Hepatic stellate cell (primary cell): ENCODE data around the gene TIMM29.
"Not testable (repeated sequence)": the region's sequence is repeated elsewhere in the genome, so short reads cannot be mapped to it uniquely, and the experiment has no call there.

Experiments used
- DNase-seq: peaks from one replicate; pipeline ENCODE4 v3.0.0; 2011; ENCODE audit warnings: low spot score

The TIMM29 gene

DNA sequence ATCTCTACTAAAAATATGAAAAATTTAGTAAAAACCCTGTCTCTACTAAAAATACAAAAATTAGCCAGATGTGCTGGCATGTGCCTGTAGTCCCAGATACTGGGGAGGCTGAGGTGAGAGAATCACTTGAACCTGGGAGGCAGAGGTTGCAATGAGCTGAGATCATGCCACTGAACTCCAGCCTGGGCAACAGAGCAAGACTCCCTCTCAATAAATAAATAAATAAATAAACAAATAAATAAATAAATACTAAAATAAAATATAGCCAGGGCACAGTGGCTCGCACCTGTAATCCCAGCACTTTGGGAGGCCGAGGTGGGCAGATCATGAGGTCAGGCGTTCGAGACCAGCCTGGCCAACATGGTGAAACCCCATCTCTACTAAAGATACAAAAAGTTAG is 14.8 kb downstream of the TIMM29 start:
- not testable (repeated sequence) for DNase-seq

DNA sequence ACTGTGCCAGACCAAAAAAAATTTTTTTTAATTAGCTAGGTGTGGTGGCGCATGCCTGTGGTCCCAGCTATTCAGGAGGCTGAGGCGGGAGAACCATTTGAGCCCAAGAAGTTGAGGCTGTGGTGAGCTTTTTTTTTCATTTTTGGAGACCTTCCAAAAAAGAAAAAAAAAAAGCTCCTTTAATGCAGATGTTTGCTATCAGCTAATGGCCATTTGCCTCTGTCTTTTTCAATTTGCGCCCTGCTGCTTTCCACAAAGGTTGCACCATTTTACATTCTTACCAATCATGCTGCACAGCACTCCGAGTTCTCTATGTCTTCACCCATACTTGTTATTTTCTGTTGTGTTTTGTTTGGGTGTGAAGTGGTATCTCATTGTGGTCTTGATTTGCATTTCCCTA is 16.7 kb downstream of the TIMM29 start:
- DNase-seq, result no peak

GRCh38 chr19:10946958-10947657 is 18.5 kb downstream of the TIMM29 start:
- DNase-seq, result no peak

DNA sequence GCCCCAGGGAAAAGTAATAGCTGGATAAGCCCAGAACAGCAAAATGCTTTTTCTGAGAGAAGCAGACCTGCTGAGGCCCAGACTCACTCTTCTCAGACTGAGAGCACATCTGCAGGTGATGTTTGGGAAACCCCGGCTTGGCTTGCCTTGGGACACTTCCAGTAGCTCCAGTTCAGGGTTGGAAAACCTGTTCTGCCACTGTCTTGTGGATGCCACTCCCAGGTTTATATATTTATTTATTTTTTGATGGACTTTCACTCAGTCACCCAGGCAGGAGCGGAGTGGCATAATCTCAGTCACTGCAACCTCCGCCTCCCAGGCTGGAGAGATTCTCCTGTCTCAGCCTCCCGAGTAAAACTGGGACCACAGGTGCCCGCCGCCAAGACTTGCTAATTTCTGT is 24.2 kb downstream of the TIMM29 start:
- no peak for DNase-seq

GRCh38 chr19:10959277-10959968 is 30.8 kb downstream of the TIMM29 start:
- DNase-seq, result not testable (repeated sequence)

DNA sequence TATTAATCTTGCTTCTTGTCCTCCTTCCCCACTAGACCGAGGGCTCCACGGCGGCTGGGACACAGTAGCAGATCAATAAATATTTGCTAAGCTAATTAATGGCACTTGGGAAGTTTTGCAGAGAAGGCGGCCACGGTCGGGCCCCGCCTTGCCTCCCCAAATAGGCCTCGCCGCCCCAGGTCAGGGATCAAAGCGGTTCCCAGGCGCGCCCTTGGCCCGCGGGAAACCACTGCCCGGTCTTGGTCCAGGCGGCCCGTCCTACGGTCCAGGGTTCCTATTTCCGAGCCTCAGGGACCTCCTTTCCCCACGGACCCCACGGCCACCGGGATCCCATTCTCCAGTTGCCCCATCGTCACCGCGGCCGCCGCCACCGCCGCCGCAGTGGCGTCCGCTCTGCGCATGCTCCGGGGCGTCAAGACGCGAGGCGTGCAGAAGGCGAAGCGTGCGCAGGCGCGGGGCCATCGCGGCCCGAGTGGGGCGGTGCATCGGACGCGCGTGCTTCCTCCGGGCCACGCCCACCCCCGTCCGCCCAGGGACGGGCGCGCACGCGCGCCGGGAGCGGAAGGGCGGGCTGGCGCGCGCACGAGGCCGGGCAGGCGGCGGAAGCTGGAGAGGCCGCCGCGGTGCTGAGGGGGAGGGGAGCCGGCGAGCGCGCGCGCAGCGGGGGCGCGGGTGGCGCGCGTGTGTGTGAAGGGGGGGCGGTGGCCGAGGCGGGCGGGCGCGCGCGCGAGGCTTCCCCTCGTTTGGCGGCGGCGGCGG is 31.9 kb downstream of the TIMM29 start, which contains the start of gene SMARCA4:
SMARCA4 (plus strand) TSS at position 717 of the 759 bp plus-strand sequence. CDS start 23,122 bp downstream, outside the sequence.
- DNase-seq, result peak; percentile 100

DNA sequence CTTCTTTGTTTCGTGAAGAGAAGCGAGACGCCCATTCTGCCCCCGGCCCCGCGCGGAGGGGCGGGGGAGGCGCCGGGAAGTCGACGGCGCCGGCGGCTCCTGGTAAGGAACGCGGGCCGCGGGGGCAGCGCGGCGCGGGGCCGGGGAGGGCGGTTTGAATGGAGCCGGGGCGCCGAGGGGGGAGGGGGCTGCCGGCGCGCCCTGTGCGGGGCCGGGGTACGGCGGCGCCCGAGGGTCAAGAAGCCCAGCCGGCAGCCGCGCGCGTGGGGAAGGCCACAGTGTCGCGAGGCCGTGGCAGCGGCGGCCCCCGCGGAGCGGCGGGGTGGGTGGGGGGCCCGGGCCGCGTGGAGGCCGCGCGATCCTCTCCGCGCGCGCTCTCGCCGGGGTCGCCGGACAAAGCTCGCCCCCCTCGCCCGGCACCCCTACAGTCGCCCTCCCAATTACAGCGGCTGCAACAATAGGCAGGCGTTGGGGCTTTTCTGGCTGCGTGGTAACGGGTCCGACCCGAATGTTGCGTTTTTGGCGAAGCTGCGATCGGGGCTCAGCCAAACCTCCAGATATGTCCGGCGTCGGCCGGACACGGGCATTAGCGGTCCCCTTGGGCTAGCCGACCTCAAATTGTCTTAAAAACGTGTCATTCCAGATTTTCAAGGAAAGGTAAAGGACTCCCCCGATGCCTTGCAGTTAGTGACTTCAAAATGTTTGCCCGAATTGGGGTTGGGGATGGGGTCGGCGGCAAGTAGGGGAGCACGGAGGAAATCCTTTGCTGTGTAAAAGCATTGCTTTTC is 32.7 kb downstream of the TIMM29 start:
- peak; percentile 45 for DNase-seq

GRCh38 chr19:10962863-10963262 is 34.3 kb downstream of the TIMM29 start:
- DNase-seq, result no peak

- DNase-seq, result no peak
Measured at GRCh38 chr19:10963865-10964264, 35.3 kb downstream of the TIMM29 start.

GRCh38 chr19:10964903-10965302 is 36.3 kb downstream of the TIMM29 start:
- DNase-seq, result no peak

- no peak for DNase-seq
Measured at GRCh38 chr19:10965398-10965797, 36.8 kb downstream of the TIMM29 start.

DNA sequence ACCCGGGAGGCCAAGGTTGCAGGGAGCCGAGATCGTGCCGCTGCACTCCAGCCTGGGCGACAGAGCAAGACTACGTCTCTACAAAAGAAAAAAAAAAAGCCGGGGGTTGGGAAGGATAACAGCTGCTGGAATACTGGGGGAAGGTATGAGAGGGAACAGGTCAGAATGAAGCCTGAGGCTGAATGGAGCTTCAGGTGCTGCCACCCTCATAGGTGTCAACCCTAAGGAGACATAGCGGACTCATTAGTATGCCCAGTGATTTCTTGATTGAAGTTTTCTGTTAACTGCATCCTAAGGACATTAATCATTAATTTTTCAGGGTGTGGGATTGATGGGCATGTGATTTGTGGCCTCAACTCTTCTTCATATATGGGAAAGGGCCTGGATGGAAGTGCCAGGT is 38.2 kb downstream of the TIMM29 start:
- DNase-seq, result no peak

GRCh38 chr19:10968527-10969135 is 40.0 kb downstream of the TIMM29 start:
- DNase-seq, result no peak

GRCh38 chr19:10971107-10971726 is 42.6 kb downstream of the TIMM29 start:
- DNase-seq, result no peak

DNA sequence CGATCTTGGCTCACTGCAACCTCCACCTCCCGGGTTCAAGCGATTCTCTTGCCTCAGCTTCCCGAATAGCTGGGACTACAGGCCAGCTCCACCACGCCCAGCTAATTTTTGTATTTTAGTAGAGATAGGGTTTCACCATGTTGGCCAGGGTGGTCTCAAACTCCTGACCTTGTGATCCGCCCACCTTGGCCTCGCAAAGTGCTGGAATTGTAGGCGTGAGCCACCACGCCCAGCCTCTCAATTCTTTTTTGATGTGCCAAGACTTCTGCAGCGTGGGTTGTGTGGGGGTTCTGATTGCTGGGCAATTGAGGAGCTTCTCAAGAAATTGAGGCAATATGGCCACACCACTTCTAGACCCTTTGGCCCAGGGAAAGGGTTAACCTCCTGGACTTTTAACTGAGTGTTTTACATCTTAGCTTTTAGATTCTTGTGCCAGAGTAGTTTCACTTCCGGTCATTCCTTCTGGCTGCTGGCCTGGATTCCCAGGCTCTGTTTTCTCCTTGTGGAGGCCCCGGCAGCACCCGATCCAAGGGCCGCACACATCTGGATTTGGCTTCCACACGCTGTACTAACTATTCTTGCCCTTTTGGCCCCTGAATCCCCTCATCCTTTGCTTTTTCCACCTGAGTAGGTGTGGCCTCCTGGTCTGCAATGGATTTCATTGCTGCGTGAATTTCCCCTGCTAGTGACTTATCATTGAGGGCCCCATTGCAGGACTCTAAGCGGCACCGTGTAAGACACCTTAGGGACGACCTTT is 46.9 kb downstream of the TIMM29 start:
- DNase-seq, result peak; percentile 72

GRCh38 chr19:10976131-10976892 is 47.7 kb downstream of the TIMM29 start:
- no peak for DNase-seq

DNA sequence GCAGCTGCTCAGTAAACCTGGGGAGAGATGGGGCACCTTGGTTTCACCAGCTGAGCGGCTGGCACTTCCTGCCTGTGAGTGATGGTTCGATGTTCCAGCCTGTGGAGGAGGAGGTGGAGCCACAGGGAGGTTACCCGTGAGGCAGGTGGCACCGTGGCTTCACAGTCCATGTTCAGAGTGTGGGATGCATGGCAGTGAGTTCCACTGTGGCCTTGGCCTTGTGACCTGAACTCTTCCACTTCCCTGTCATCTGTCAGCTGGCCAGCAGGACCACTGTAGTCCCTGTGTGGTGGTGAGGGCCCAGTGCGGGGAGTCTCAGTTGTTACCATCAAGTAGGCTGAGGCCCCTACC is 49.1 kb downstream of the TIMM29 start:
- DNase-seq, result no peak
